Hepatic stellate cell (primary cell): ENCODE measurements around the gene GLG1.

ENCODE experiments used
- DNase-seq: peaks from one replicate; pipeline ENCODE4 v3.0.0; 2011; ENCODE audit warnings: low spot score

The GLG1 gene

GRCh38 chr16:74472540-74472939 lies 134.4 kb downstream of the GLG1 start:
- no peak for DNase-seq

- DNase-seq: no peak
Measured at GRCh38 chr16:74472010-74472409, 134.9 kb downstream of the GLG1 start.

DNA sequence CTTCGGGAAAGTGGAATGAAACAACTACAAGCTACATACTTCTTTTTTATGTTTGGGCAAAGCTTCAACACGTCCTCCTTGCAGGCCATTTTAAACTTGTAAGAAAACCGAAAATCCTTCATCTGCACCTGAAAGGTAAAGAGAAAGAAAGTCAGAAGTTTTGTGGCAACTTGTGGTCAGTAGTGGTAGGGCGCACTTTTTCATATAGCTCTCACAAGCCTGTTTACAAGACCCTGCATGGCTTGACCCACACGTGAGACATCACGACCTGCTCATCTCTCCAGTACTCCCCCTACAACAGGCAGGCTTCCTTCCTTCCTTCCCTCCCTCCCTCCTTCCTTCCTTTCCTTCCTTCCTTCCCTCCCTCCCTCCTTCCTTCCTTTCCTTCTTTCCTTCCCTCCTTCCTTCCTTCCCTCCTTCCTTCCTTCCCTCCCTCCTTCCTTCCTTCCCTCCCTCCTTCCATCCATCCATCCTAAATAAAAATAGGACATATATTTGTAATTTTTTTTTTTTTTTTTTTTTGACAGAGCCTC lies 136.9 kb downstream of the GLG1 start:
- no peak for DNase-seq

DNA sequence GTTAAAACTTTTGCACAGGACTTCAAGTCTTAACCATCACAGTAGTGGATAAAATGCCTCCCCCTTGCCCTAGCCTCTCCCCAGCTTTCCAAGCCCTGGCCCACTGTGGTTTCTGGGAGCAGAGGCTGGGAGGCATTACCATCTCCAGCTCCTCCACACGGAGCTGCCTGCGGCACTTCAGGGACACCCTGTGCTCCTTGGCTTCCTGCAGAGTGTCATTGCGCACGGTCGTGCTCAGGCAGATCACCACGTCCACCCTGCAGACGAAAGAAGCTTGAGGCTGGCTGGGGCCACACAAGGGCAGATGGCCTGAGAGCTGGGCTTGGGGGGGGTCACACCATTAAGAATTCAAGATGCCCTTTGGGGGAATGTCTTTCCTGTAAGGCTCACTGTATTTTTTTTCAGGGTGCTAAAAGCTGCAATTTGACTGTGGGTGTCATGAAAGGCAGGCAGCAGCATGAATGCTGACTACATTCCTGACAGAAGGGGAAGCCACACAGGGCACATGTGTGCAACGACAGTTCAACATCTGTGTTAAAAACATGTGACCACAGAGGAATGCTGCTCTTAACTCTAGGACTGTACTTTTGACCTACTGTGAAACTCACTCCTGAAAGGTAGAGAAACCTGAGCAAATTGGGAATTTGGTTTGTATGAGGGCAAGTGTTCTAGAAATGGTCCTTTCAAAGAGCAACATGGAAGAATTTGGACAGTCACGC lies 137.9 kb downstream of the GLG1 start:
- no peak for DNase-seq

DNA sequence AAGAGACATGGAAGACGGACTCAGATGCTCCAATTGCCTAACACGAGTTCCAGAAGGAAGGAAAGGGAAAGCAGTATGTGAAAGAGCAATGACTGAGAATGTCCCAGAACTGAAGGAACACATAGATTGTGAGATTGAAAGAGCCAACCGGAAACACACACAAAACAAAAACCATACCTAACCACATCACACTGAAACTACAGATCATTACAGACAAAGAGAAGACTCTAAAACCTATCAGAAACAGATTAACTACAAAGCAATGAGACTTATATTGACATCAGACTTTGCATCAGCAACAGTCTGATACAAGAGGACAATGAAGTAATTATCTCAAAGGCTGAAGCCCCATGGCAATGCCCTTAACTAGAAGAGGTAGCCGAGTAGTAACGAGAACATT lies 140.0 kb downstream of the GLG1 start:
- no peak for DNase-seq

- no peak for DNase-seq
Measured at GRCh38 chr16:74465851-74466685, 140.8 kb downstream of the GLG1 start.

DNA sequence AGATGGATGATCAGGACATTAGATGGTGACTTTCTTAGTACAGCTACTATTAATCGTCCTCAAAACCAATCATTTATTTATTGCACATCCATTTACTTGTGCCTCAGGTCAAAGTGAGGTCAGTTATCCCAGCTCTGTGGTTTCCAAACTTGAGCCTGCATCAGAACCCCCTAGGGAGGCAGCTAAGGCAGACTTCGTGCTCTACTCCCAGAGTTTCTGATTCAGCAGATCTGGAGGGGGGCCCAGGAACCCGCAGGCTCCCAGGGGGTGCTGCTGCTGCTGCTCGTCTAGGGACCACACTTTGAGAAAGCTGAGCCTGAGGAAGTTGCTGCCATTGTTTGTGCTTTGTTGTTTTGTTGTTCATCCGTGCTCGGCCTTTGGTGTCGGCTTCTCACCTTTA lies 141.6 kb downstream of the GLG1 start:
- no peak for DNase-seq

GRCh38 chr16:74463888-74464287 lies 143.0 kb downstream of the GLG1 start:
- no peak for DNase-seq

DNA sequence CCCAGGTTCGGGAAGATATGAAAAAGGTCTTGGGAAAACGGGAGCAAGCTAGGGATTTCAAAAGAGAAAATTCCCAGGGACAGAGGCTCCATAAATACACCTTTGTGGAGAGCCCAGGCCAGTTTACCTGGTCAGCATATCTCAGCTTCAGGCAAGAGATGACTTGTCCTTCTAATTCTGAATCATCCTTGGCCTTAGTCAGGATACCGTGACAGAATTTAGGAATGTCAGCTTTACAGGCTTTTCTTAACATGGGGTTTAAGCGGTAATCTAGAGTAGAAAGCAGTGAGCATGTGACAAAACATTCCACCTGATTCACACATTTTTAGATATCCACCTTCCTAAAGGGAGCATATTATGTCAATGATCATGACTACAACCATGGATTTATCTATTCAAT lies 144.6 kb downstream of the GLG1 start:
- DNase-seq: no peak

GRCh38 chr16:74461826-74462225 lies 145.1 kb downstream of the GLG1 start:
- DNase-seq: no peak

- no peak for DNase-seq
Measured at GRCh38 chr16:74460542-74460941, 146.4 kb downstream of the GLG1 start.

GRCh38 chr16:74456290-74456625 lies 150.7 kb downstream of the GLG1 start:
- no peak for DNase-seq

DNA sequence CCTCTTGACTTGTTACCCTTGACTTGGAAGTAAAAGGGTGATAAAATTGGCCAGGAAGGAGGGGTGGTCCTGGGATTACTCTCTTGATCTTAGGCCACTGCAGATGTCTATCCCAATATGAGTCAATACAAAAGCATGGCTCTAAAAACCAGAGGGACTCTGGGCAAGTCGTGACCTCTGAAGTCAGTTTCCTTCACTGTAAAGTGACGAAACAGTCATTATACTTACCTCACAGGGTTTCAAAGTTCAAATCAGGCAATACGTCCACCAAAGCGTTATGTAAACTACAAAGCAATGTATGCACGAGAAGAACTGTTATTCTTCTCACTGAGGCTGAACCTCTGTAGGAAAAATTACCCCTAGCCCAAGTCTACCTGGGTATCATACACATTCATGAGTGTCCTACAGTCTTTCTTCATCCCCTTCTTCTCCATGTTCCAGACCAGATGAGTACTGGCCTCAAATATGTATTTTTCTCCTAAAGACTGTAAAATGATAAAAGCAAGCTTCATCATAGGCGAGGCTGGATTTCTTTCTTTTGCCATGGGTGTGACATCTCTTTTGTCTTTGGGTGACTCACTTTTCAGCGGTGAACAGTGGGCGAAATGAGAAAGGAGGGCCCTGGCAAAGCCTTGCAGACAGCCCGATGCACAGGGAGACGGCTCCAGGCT lies 151.2 kb downstream of the GLG1 start:
- no peak for DNase-seq

GRCh38 chr16:74455213-74455612 lies 151.7 kb downstream of the GLG1 start:
- no peak for DNase-seq

- DNase-seq: no peak
Measured at GRCh38 chr16:74451951-74452758, 154.8 kb downstream of the GLG1 start.

DNA sequence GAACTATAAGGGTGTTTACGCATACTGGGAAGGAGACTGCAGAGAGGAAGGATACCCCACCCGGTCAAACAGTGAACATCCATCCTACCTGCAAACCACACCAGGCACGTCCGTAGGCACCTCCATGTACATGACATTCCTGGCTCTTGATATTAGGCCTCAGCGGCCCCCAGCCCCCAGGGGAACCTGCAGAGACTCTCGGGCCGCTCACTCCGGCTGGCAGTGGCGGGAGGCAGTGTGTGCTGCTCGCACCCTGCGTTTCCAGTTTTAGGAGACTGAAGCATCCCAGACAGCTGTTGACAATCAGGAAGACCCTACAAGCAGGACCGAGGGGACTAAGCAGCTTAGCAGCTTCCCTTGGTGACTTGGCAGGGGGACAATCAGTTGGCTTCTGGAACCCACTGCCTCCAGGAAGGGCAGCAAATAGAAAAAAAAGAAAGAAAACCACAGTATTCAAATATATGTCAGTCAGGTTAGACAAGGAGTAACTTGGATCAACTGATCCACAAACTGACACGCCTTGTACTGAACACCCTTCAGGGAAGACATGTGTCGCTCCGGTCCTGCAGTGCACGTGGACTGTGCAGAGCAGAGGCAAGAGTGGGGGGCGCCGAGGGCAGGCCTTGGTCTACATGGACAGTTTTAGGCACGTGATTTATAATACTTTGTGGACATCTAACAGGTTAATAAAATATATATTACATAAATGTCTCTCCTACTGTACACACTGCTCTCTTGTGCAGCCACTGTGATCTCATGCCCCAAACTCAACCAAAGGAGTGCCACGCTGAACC lies 155.8 kb downstream of the GLG1 start:
- no peak for DNase-seq

- DNase-seq: no peak
Measured at GRCh38 chr16:74450236-74450635, 156.7 kb downstream of the GLG1 start.

DNA sequence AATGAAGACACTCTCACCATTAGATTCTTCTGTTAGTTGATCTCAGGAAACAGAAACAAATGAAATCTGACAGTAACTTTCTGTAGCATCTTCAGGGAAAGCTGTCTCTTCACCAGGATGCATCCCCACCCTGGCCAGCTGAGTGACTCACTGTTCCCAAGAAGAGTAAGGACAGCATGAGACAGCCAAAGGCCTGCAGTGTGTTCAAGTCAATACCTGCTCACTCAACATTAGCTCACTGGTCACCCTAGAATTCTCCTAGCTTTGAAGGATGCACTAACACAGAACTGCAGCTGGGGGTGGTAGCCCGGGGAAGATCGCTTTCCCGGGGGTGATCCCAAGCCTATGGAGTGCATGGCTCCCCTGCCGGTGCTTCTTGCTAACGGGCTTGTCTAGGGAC lies 157.4 kb downstream of the GLG1 start:
- DNase-seq: peak; percentile 78

DNA sequence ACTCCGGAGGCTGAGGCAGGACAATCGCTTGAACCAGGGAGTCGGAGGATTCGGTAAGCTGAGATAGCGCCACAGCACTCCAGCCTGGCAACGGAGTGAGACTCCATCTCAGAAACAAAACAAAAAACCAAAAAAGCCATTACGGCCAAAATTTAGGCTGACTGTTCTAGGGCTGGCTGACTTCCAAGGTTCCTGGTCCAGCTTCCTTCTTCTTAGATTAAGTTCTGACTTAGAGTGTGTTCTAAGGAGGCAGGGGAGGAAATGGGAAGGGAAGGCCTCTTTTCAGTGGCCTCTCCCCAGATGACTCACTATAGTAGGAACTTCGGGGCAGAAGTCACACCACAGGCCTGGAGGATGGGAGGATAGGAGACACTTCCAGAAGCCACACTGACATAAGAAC lies 157.9 kb downstream of the GLG1 start:
- DNase-seq: peak; percentile 95

GRCh38 chr16:74447578-74447977 lies 159.3 kb downstream of the GLG1 start:
- DNase-seq: no peak

- DNase-seq: no peak
Measured at GRCh38 chr16:74446866-74447265, 160.0 kb downstream of the GLG1 start.
